ENCODE data around the gene GPR62. TPM values are rescaled to one million over a fixed set of nuclear protein-coding genes. Genes with fewer than 3 reads are reported as not detected.

The GPR62 gene
- polyA plus RNA-seq, 1 of the 3 experiments (the other 2 are of a cell fraction), result 0.02 TPM

- TF ChIP-seq REST (IDR thresholded peaks at IDR 0.05; ENCODE audit: low read depth, low read length), result no peak
- TF ChIP-seq EP300 (IDR thresholded peaks at IDR 0.05; ENCODE audit: borderline replicate concordance in 1 of 2, low read depth in 1 of 2, low read length in 1 of 2), result no peak
- TF ChIP-seq IRF3 (IDR thresholded peaks at IDR 0.05; ENCODE audit: low read depth, low read length), result no peak
- no peak for TF ChIP-seq RXRA (IDR thresholded peaks at IDR 0.05; ENCODE audit: borderline replicate concordance, low read depth)
- TF ChIP-seq MEF2A (IDR thresholded peaks at IDR 0.05; ENCODE audit: borderline replicate concordance, low read depth), result no peak
These were observed 42.0 kb downstream of the GPR62 start (continued) for GRCh38 chr3:51997172-51997571.

- H3K27me3 ChIP-seq (ENCODE audit: insufficient read depth), result no peaks in the 10 kb centered on the region
- H3F3A ChIP-seq (replicated peaks; ENCODE audit: insufficient read depth), result peaks cover 13% of the 10 kb centered on the region
- H3K9me3 ChIP-seq, result no peaks in the 10 kb centered on the region
- TF ChIP-seq SMC3 (IDR thresholded peaks at IDR 0.05; ENCODE audit: low read depth, low read length) (no peak), USF1 (IDR thresholded peaks at IDR 0.05; ENCODE audit: borderline replicate concordance, low read depth) (no peak), RFX5 (IDR thresholded peaks at IDR 0.05; ENCODE audit: low read length) (no peak), FOSL2 (IDR thresholded peaks at IDR 0.05; ENCODE audit: borderline replicate concordance, low read depth) (no peak), YY1 (IDR thresholded peaks at IDR 0.05; ENCODE audit: low read depth) (no peak), FOXM1 (IDR thresholded peaks at IDR 0.05; ENCODE audit: low read depth) (no peak), CHD2 (IDR thresholded peaks at IDR 0.05; ENCODE audit: low read length, partially characterized antibody) (no peak), MXI1 (IDR thresholded peaks at IDR 0.05; ENCODE audit: low read depth, low read length) (no peak), FOXJ3 (CRISPR knock-in tag; IDR thresholded peaks at IDR 0.05) (no peak)
- CTCF ChIA-PET, result interaction anchor here (0.6 to 1.9 kb wide), 6 partner anchors 52 to 449 kb away, joined by 3 to 10 read pairs (median 5); no protein-coding TSS in a partner anchor
- H3K36me3 ChIP-seq (replicated peaks in 1 of 2; ENCODE audit: control insufficient read depth in 1 of 2, insufficient read depth in 2 of 2, low read length in 1 of 2), result peaks cover 13 to 17% of the 10 kb centered on the region in 2 experiments
- peaks cover 9 to 28% of the 10 kb centered on the region in 2 experiments; a peak in 3 of 4 replicates for H3K4me1 ChIP-seq (ENCODE audit: control insufficient read depth in 1 of 2, insufficient read depth in 2 of 2, low read depth in 1 of 2, low read length in 1 of 2)
- H2AFZ ChIP-seq (ENCODE audit: low read depth), result no peak overlapping the region
- WGBS (ENCODE audit: low lambda C conversion rate), result 60% methylated on average over 7 of the region's 7 CpGs
- H3K9ac ChIP-seq, result no peak overlapping the region
- 0 out of 2 replicates have a peak, but pooled peaks cover 4% of the 10 kb centered on the region for H4K20me1 ChIP-seq (ENCODE audit: insufficient read depth)
- no peaks in the 10 kb centered on the region for H3K9me2 ChIP-seq
- no peak overlapping the region for H3K4me2 ChIP-seq
- no peak for DNase-seq
- H3K4me3 ChIP-seq (ENCODE audit: low read depth in 2 of 2, low read length in 1 of 2), result no peak overlapping the region
- H3K27ac ChIP-seq (ENCODE audit: low read depth in 2 of 2, low read length in 1 of 2), result no peak overlapping the region
- POLR2A ChIA-PET, result no interaction called here
- peaks cover 27% of the 10 kb centered on the region for H3K79me2 ChIP-seq (ENCODE audit: insufficient read depth)
These were observed 42.9 kb downstream of the GPR62 start for GRCh38 chr3:51997935-51998596.
